ENCODE results near the gene PCSK1N. TPM values are rescaled to one million over a fixed set of nuclear protein-coding genes. Genes with fewer than 3 reads are reported as not detected.

PCSK1N gene
- total and polyA plus RNA-seq, 3 experiments from 2014 or later, result 2.3 to 11.1 (median 3.2) TPM

DNA sequence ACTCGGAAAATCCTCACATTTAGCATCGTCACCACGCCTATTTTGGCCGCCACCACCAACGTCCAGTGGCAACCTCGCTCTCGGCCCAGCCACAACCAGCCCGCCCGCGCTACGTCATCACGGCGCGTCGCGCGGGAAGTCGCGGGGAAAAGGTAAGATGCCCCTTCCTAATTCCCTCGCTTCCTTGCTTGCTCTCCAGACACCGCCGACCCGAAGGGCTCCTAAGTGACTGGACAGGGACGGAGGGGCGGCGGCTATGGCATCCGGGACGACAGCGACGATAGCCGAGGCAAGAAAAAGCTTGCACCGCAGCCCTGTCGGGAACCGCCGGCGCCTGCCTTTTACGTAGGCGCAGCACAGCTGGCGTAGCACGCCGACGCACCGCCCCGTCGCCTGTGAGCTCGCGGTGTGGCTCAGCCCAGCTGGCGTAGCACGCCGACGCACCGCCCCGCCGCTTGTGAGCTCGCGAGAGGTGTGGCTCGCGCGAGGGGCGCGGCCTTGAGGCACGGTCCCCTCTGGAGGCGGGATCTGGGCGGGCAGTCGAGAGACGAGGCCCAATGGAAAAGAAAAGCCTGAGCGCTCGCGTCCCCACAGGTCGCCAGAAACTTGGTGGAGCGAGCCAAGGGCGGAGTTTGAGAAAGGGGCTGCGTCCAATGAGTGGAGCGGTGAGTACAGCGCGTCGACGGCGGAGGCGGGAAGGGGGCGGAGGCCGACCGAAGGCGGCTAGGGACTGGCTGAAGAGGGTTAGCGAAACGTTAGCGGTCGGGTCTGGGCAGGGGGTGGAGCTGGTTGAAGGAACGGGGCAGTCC lies 33.9 kb downstream of the PCSK1N start, which contains the start of gene HDAC6:
Gene HDAC6, plus strand, starts transcription at position 788 of the 809 bp plus-strand sequence. CDS start 626 bp downstream, outside the sequence.
- DNase-seq, result peak; percentile 90 to 97 (median 94)
- peak within 1 kb of the TSS; percentile 95 for H3K27ac ChIP-seq (ENCODE audit: low read depth, low read length)

DNA sequence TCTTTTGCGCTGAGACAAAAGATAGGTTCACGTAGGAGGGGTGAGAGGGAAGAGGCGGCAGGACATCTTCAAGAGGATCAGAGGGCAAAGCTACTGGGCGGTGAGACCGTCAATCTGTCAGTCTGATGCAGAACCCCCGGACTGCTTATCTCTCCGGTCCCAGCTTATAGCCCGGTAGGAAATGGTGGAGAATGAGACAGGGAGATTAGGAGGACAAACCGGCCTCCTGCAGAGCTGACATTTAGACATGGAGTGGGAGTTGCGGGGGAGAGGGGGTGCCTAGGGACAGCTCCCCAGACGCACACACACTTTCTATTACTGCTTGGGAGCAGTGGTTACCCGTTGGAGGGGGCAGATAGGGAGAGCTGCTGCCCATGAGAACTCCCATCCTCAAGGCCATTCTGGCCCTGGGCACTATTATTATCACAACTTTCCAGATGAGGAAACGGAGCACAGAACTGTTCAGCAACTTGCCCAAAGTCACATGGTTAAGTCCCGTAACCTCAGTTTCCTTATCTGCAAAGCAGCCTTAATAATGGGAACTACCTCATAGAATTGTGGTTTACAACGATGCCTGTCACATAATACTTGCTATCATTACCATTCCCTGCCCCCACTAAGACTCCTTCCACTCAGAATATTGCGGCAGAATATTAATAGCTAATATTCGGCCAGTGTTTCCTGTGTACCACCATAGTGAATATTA lies 34.7 kb downstream of the PCSK1N start:
- peaks cover 0 to 27% (median 0%) of the 10 kb centered on the region in 3 donors for H3K36me3 Mint-ChIP-seq
- H3K9me3 ChIP-seq (ENCODE audit: low read length), result no peaks in the 10 kb centered on the region
- peaks cover 13 to 23% (median 15%) of the 10 kb centered on the region in 3 donors for H3K4me1 Mint-ChIP-seq
- peak overlapping the region; percentile 91 to 98 (median 95) for H3K4me3 Mint-ChIP-seq
- H3K36me3 ChIP-seq (ENCODE audit: insufficient read depth, low read length), result no peaks in the 10 kb centered on the region
- H3K27me3 Mint-ChIP-seq, result peaks cover 0 to 7% of the 10 kb centered on the region in 2 donors
- no peaks in the 10 kb centered on the region for H3K9me3 Mint-ChIP-seq
- ChIA-PET CTCF (interaction anchor here (0.9 to 1.8 kb wide), 3 partner anchors 63 to 152 kb away, joined by 3 to 6 read pairs (median 5); partner anchors contain the start of genes PQBP1 and TIMM17B), POLR2A (interaction anchor here (0.6 to 1.9 kb wide), 7 partner anchors 63 to 124 kb away, joined by 3 to 9 read pairs (median 4); partner anchors contain the start of genes PQBP1, SUV39H1 and TIMM17B)
- peak overlapping the region; percentile 87 for H3K4me3 ChIP-seq (ENCODE audit: low read length)
- H3K27me3 ChIP-seq (ENCODE audit: insufficient read depth, low read length, poor library complexity, severe bottlenecking), result no peaks in the 10 kb centered on the region
- H3K4me1 ChIP-seq (ENCODE audit: insufficient read depth, low read length), result peaks cover 5% of the 10 kb centered on the region
- no peak for DNase-seq
- peak overlapping the region; percentile 92 to 100 (median 99) for H3K27ac Mint-ChIP-seq
- peak overlapping the region; percentile 95 for H3K27ac ChIP-seq (ENCODE audit: low read depth, low read length)

More for the DNA sequence above, 33.9 kb downstream of the PCSK1N start, which contains the start of gene HDAC6:
- Histone ChIP-seq H3K9me3 (ENCODE audit: low read length) (no peaks in the 10 kb centered on the region), H3K27me3 (ENCODE audit: insufficient read depth, low read length, poor library complexity, severe bottlenecking) (no peaks in the 10 kb centered on the region), H3K36me3 (ENCODE audit: insufficient read depth, low read length) (no peaks in the 10 kb centered on the region), H3K4me1 (ENCODE audit: insufficient read depth, low read length) (peaks cover 5% of the 10 kb centered on the region), H3K4me3 (ENCODE audit: low read length) (peak within 1 kb of the TSS; percentile 87)
- Mint-ChIP-seq H3K27me3 (peaks cover 0 to 5% of the 10 kb centered on the region in 2 donors), H3K9me3 (no peaks in the 10 kb centered on the region), H3K4me3 (peak within 1 kb of the TSS; percentile 91 to 98 (median 95)), H3K4me1 (peaks cover 13 to 23% (median 15%) of the 10 kb centered on the region in 3 donors), H3K27ac (peak within 1 kb of the TSS; percentile 92 to 100 (median 99)), H3K36me3 (peaks cover 0 to 30% (median 0%) of the 10 kb centered on the region in 3 donors)
- ChIA-PET POLR2A (interaction anchor here (0.6 to 1.9 kb wide), 13 partner anchors 61 to 1118 kb away, joined by 3 to 9 read pairs (median 3); partner anchors contain the start of genes GRIPAP1, PQBP1, SUV39H1 and TIMM17B), CTCF (interaction anchor here (0.9 to 1.8 kb wide), 3 partner anchors 64 to 153 kb away, joined by 3 to 6 read pairs (median 5); partner anchors contain the start of genes PQBP1 and TIMM17B)

DNA sequence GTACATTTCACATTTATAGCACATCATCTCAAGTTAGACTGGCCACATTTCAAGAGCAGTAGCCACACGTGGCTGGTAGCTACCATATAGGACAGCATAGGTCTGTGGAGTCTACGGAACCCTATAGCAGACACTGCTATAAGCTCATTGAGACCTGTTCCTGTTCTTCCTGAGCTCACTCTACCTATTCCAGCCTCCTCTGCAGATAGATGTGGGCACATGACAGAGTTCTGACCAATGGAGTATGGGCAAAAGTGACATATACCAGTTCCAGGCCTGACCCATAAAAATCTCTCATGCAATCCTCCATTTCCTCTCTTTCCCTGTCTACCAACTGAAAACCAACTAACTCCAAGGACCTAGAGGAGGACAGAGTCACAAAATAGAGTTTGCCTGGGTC lies 37.1 kb downstream of the PCSK1N start:
- DNase-seq, result no peak
- H3K4me1 ChIP-seq (ENCODE audit: insufficient read depth, low read length), result peaks cover 5% of the 10 kb centered on the region
- H3K27ac Mint-ChIP-seq, result no peak overlapping the region
- peaks cover 10 to 23% (median 13%) of the 10 kb centered on the region in 3 donors for H3K4me1 Mint-ChIP-seq
- no peak overlapping the region for H3K27ac ChIP-seq (ENCODE audit: low read depth, low read length)
- CTCF ChIA-PET, result no interaction called here
- peaks cover 0 to 9% of the 10 kb centered on the region in 2 donors for H3K27me3 Mint-ChIP-seq
- H3K27me3 ChIP-seq (ENCODE audit: insufficient read depth, low read length, poor library complexity, severe bottlenecking), result no peaks in the 10 kb centered on the region
- no peaks in the 10 kb centered on the region for H3K9me3 Mint-ChIP-seq
- no peaks in the 10 kb centered on the region for H3K36me3 ChIP-seq (ENCODE audit: insufficient read depth, low read length)
- POLR2A ChIA-PET, result interaction anchor here (0.7 kb wide), 1 partner anchor 10 kb away, joined by 3 read pairs; no protein-coding TSS in a partner anchor
- H3K36me3 Mint-ChIP-seq, result peaks cover 0 to 8% (median 0%) of the 10 kb centered on the region in 3 donors
- no peaks in the 10 kb centered on the region for H3K9me3 ChIP-seq (ENCODE audit: low read length)
- no peak overlapping the region for H3K4me3 ChIP-seq (ENCODE audit: low read length)
- peak overlapping the region in 1 of 7 donors; percentile 25 for H3K4me3 Mint-ChIP-seq

DNA sequence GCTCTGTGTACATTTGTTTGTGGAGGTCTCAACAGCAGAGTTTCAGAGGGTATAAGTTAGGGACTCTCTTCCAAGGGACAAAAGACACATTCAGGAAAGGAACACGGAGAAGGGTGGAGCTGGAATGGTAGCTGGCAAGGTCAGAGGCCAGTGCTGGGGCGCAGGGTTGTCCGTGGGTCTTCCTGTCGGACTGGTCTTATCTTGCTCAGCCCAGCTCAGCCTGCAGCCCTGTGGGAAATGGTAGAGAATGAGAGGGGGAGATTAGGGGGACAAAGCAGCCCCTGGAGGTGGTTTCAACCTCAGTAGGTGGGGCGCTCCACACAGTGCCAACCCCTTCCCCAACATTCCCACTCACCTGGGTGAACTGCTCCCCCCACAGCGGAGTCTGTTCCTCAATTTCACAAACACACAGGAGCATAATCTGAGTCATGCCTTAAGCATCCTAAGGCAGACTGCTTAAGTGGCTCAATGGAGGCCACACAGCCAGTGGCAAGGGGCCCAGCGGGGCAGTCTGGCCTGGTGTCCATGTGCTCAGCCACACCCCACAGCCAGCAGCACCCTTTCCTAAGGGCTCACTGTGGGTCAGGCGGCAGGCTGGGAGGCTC lies 40.4 kb downstream of the PCSK1N start:
- H3K27ac ChIP-seq (ENCODE audit: low read depth, low read length), result no peak overlapping the region
- H3K9me3 ChIP-seq (ENCODE audit: low read length), result no peaks in the 10 kb centered on the region
- H3K27ac Mint-ChIP-seq, result no peak overlapping the region
- H3K4me3 Mint-ChIP-seq, result no peak overlapping the region
- no peak for DNase-seq
- POLR2A ChIA-PET, result no interaction called here
- H3K4me1 ChIP-seq (ENCODE audit: insufficient read depth, low read length), result no peaks in the 10 kb centered on the region
- no peaks in the 10 kb centered on the region for H3K36me3 ChIP-seq (ENCODE audit: insufficient read depth, low read length)
- H3K4me3 ChIP-seq (ENCODE audit: low read length), result no peak overlapping the region
- H3K36me3 Mint-ChIP-seq, result no peaks in the 10 kb centered on the region
- CTCF ChIA-PET, result no interaction called here
- peaks cover 0 to under 1% (median 0%) of the 10 kb centered on the region in 3 donors for H3K4me1 Mint-ChIP-seq
- no peaks in the 10 kb centered on the region for H3K9me3 Mint-ChIP-seq
- peaks cover 0 to 10% of the 10 kb centered on the region in 2 donors for H3K27me3 Mint-ChIP-seq
- no peaks in the 10 kb centered on the region for H3K27me3 ChIP-seq (ENCODE audit: insufficient read depth, low read length, poor library complexity, severe bottlenecking)

GRCh38 chrX:48794340-48794910 lies 41.0 kb downstream of the PCSK1N start:
- DNase-seq, result peak in 1 of 5 donors; percentile 58
- CTCF ChIA-PET, result no interaction called here
- Mint-ChIP-seq H3K4me3 (no peak overlapping the region), H3K36me3 (no peaks in the 10 kb centered on the region), H3K4me1 (peaks cover 3 to 6% (median 5%) of the 10 kb centered on the region in 3 donors), H3K9me3 (no peaks in the 10 kb centered on the region), H3K27me3 (peaks cover 0 to 11% of the 10 kb centered on the region in 2 donors), H3K27ac (no peak overlapping the region)
- Histone ChIP-seq H3K27ac (ENCODE audit: low read depth, low read length) (no peak overlapping the region), H3K4me1 (ENCODE audit: insufficient read depth, low read length) (no peaks in the 10 kb centered on the region), H3K27me3 (ENCODE audit: insufficient read depth, low read length, poor library complexity, severe bottlenecking) (no peaks in the 10 kb centered on the region), H3K36me3 (ENCODE audit: insufficient read depth, low read length) (no peaks in the 10 kb centered on the region), H3K4me3 (ENCODE audit: low read length) (no peak overlapping the region), H3K9me3 (ENCODE audit: low read length) (no peaks in the 10 kb centered on the region)
- POLR2A ChIA-PET, result no interaction called here

GRCh38 chrX:48793935-48794334 lies 41.5 kb downstream of the PCSK1N start:
- H3K9me3 ChIP-seq (ENCODE audit: low read length), result no peaks in the 10 kb centered on the region
- no peak overlapping the region for H3K27ac Mint-ChIP-seq
- peaks cover 6 to 9% (median 7%) of the 10 kb centered on the region in 3 donors for H3K4me1 Mint-ChIP-seq
- no peaks in the 10 kb centered on the region for H3K4me1 ChIP-seq (ENCODE audit: insufficient read depth, low read length)
- no peak overlapping the region for H3K27ac ChIP-seq (ENCODE audit: low read depth, low read length)
- no peaks in the 10 kb centered on the region for H3K9me3 Mint-ChIP-seq
- no peaks in the 10 kb centered on the region for H3K27me3 ChIP-seq (ENCODE audit: insufficient read depth, low read length, poor library complexity, severe bottlenecking)
- H3K36me3 ChIP-seq (ENCODE audit: insufficient read depth, low read length), result no peaks in the 10 kb centered on the region
- POLR2A ChIA-PET, result no interaction called here
- H3K4me3 Mint-ChIP-seq, result no peak overlapping the region
- H3K4me3 ChIP-seq (ENCODE audit: low read length), result no peak overlapping the region
- H3K27me3 Mint-ChIP-seq, result peaks cover 0 to 11% of the 10 kb centered on the region in 2 donors
- CTCF ChIA-PET, result no interaction called here
- no peak for DNase-seq
- no peaks in the 10 kb centered on the region for H3K36me3 Mint-ChIP-seq

DNA sequence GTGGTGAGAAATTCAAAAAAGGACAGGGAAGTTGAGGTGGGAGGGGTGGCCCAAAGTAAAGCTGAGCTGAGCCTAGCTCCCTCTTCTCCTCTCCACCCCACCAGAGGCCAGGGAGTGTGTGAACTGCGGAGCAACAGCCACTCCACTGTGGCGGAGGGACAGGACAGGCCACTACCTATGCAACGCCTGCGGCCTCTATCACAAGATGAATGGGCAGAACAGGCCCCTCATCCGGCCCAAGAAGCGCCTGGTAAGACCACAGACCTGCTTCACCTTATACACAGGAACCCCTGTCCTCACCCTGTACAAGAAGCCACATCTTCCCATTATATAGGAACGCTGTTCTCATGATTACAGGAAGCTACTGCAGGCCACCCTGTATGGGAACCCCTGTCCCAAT lies 43.2 kb downstream of the PCSK1N start:
- Mint-ChIP-seq H3K36me3 (no peaks in the 10 kb centered on the region), H3K4me1 (peaks cover 7 to 13% (median 9%) of the 10 kb centered on the region in 3 donors), H3K27ac (no peak overlapping the region), H3K4me3 (no peak overlapping the region), H3K9me3 (no peaks in the 10 kb centered on the region), H3K27me3 (peaks cover 0 to 11% of the 10 kb centered on the region in 2 donors)
- Histone ChIP-seq H3K27ac (ENCODE audit: low read depth, low read length) (no peak overlapping the region), H3K4me3 (ENCODE audit: low read length) (no peak overlapping the region), H3K36me3 (ENCODE audit: insufficient read depth, low read length) (no peaks in the 10 kb centered on the region), H3K4me1 (ENCODE audit: insufficient read depth, low read length) (no peaks in the 10 kb centered on the region), H3K27me3 (ENCODE audit: insufficient read depth, low read length, poor library complexity, severe bottlenecking) (no peaks in the 10 kb centered on the region), H3K9me3 (ENCODE audit: low read length) (no peaks in the 10 kb centered on the region)
- POLR2A ChIA-PET, result no interaction called here
- CTCF ChIA-PET, result no interaction called here
- DNase-seq, result no peak
